Activated B cell treated with CpG ODN at 0.5 μM for 24 hours (primary cell): ENCODE results near the gene SPOP. TPM values are rescaled to one million over a fixed set of nuclear protein-coding genes. Genes with fewer than 3 reads are reported as not detected.

Source experiments
- ATAC-seq: fragments of 200-7000 bp; cut with Tn5 transposase; one replicate; pipeline ENCODE4 v1.10.0; 2021; ENCODE audit warnings: low read depth, mild to moderate bottlenecking, moderate library complexity
- CTCF ChIA-PET: fragments of 350-600 bp; sonication (Branson Sonifier 250); formaldehyde crosslinking; loops from one replicate; lab custom pipeline; 2021; ENCODE audit warnings: antibody characterized with exemption; lab: Charles Lee
- POLR2A ChIA-PET: fragments of 350-600 bp; sonication (Branson Sonifier 250); formaldehyde crosslinking; loops from one replicate; lab custom pipeline; 2021; ENCODE audit warnings: antibody characterized with exemption; lab: Charles Lee
- DNase-seq: peaks from one replicate; pipeline ENCODE4 v3.0.0; 2022
- H3K27ac Mint-ChIP-seq: one replicate; pipeline ENCODE4 v1.8.0; 2020; ENCODE audit warnings: mixed read lengths
- H3K27me3 Mint-ChIP-seq: one replicate; pipeline ENCODE4 v1.8.0; 2021; ENCODE audit warnings: mixed read lengths
- H3K36me3 Mint-ChIP-seq: one replicate; pipeline ENCODE4 v1.8.0; 2021; ENCODE audit warnings: low read depth, mixed read lengths
- H3K4me1 Mint-ChIP-seq: one replicate; pipeline ENCODE4 v1.8.0; 2021; ENCODE audit warnings: mixed read lengths
- H3K4me3 Mint-ChIP-seq: one replicate; pipeline ENCODE4 v1.8.0; 2020; ENCODE audit warnings: mild to moderate bottlenecking, mixed read lengths
- H3K9me3 Mint-ChIP-seq: one replicate; pipeline ENCODE4 v1.8.0; 2020; ENCODE audit warnings: mixed read lengths
- CTCF ChIP-seq: fragments of 200-600 bp; IDR thresholded peaks from one replicate; pipeline ENCODE4 v1.8.0; 2022; ENCODE audit warnings: antibody characterized with exemption, mild to moderate bottlenecking
- intact Hi-C: fragments of 100-400 bp; cut with micrococcal nuclease; formaldehyde crosslinking; loops from one replicate; pipeline ENCODE4 v1.15.1; 2024
- total RNA-seq: library from RNA; stranded (reverse); gene quantifications from 2 replicates; pipeline ENCODE4 v1.2.3, GENCODE V29; 2022

SPOP gene
- total RNA-seq, 1 donor from 2014 or later = 65.8 TPM

GRCh38 chr17:49556223-49556943, 121.5 kb downstream of the SPOP start:
- Mint-ChIP-seq H3K27me3 (peaks cover 8% of the 10 kb centered on the region), H3K36me3 (no peaks in the 10 kb centered on the region), H3K9me3 (no peaks in the 10 kb centered on the region), H3K4me3 (no peak overlapping the region), H3K27ac (peak overlapping the region; percentile 35), H3K4me1 (no peaks in the 10 kb centered on the region)
- ATAC-seq (peak; percentile 98), DNase-seq (peak; percentile 86)
- intact Hi-C loops = loop anchor here (1.0 kb wide), 4 partner anchors 60 to 241 kb away; no protein-coding TSS in a partner anchor
- TF ChIP-seq CTCF = peak; percentile 40
- CTCF ChIA-PET = interaction anchor here (0.6 to 4.7 kb wide), 23 partner anchors 9 to 377 kb away, joined by 3 to 125 read pairs (median 4); partner anchors contain the start of gene NGFR
- POLR2A ChIA-PET = interaction anchor here (1.4 kb wide), 1 partner anchor 142 kb away, joined by 3 read pairs; the partner anchor contains the start of gene PHB1

GRCh38 chr17:49555495-49556222, 122.2 kb downstream of the SPOP start:
- Mint-ChIP-seq H3K4me1 (no peaks in the 10 kb centered on the region), H3K9me3 (no peaks in the 10 kb centered on the region), H3K27ac (no peak overlapping the region), H3K4me3 (no peak overlapping the region), H3K36me3 (no peaks in the 10 kb centered on the region), H3K27me3 (peaks cover 8% of the 10 kb centered on the region)
- intact Hi-C loops = loop anchor here (1.0 kb wide), 4 partner anchors 59 to 240 kb away; no protein-coding TSS in a partner anchor
- ChIA-PET CTCF (interaction anchor here (0.8 to 4.7 kb wide), 16 partner anchors 11 to 302 kb away, joined by 3 to 125 read pairs (median 6); partner anchors contain the start of gene NGFR), POLR2A (interaction anchor here (0.5 to 1.4 kb wide), 3 partner anchors 122 to 214 kb away, joined by 3 to 7 read pairs (median 7); partner anchors contain the start of gene PHB1)
- DNase-seq = no peak
- ATAC-seq = no peak
- no peak for TF ChIP-seq CTCF

- ATAC-seq = no peak
Observed at GRCh38 chr17:49554694-49555494, 123.0 kb downstream of the SPOP start.

DNA sequence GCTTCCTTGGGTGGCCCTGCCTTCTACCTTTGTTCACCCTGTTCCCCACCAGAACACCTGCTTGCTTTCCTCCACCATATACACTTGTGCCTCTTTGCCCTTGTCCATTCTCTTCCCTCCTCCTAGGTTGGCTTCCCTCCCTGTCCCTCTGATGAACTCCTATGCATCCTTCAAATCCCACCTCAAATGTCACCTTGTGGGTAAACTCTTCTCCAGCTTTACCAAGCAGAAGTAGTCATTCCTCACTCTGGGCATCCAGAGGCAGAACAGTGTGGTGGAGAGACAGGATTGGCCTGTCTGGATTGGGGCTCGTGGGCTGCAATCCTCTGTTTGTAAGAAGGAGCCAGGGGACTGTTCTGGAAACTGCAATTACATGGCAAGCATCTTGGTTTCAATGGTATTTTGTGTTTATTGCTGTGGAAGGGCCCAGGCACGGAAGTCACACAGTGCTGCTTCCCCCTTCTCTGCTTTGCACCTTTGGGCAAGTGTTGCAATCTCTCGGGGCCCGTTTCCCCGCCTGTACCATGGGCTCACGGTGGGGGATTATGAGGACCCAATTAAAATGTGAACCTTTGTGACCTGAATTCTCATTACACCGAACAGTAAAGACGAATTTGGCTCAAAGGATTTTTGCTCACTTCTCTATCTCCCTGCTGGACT, 124.1 kb downstream of the SPOP start:
- no peaks in the 10 kb centered on the region for H3K36me3 Mint-ChIP-seq
- POLR2A ChIA-PET = no interaction called here
- CTCF ChIA-PET = interaction anchor here (0.7 to 1.1 kb wide), 2 partner anchors 118 to 898 kb away, joined by 3 read pairs; no protein-coding TSS in a partner anchor
- H3K9me3 Mint-ChIP-seq = no peaks in the 10 kb centered on the region
- H3K4me1 Mint-ChIP-seq = no peaks in the 10 kb centered on the region
- intact Hi-C loops = no loop called here
- no peak for TF ChIP-seq CTCF
- no peak overlapping the region for H3K27ac Mint-ChIP-seq
- ATAC-seq (no peak), DNase-seq (no peak)
- no peak overlapping the region for H3K4me3 Mint-ChIP-seq
- H3K27me3 Mint-ChIP-seq = peaks cover 4% of the 10 kb centered on the region

More at GRCh38 chr17:49554694-49555494, 123.0 kb downstream of the SPOP start:
- intact Hi-C loops = no loop called here
- CTCF ChIA-PET = interaction anchor here (0.7 to 4.7 kb wide), 7 partner anchors 59 to 897 kb away, joined by 3 to 125 read pairs (median 10); partner anchors contain the start of gene NGFR
- Mint-ChIP-seq H3K36me3 (no peaks in the 10 kb centered on the region), H3K27me3 (peaks cover 8% of the 10 kb centered on the region), H3K4me1 (no peaks in the 10 kb centered on the region), H3K27ac (no peak overlapping the region), H3K4me3 (no peak overlapping the region), H3K9me3 (no peaks in the 10 kb centered on the region)
- POLR2A ChIA-PET = interaction anchor here (0.5 to 0.6 kb wide), 2 partner anchors 123 to 215 kb away, joined by 7 read pairs; no protein-coding TSS in a partner anchor
- DNase-seq = no peak
- TF ChIP-seq CTCF = no peak
